Measurements from ENCODE around the gene PLXNA4.

The PLXNA4 gene

DNA sequence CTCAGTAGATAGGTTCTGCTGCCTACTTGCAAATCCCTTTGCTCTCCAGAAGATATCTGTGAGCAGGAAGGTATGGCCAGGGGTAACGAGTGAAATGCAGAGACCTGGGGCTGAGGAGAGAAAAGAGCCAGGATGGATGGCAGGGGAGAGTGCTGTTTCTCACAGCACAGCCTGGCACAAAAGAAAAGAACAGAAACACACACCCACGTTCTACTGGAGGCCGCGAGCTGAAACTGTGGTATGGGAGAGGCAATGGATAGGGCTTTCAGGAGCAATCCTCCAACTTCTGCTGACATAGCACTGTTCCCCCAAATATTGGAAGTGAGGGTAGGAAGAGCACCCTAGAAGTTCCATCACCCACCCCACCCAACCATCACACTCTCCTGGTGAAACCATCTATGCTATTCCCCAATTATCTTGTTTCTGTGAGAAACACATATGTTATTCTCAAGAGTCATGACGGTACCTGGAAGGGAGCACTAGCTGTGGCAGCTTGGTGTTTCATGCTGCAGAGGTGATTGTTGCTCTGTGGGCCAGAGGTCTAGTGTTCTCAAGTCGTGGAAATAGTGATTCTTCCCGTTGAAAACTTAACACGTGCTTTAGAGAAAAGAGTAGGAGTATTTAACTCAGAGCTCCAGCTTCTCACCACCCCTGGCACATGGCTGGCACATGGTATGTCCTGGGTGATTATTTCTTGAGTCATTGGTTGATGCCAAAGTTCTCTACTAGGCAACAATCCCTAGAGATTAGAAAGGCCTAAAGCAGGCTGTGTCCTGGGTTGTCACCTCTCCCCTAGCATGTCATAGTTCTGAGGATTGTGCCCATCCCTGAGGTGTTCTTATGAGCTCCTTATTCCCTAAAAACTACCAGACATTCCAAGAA is 198.3 kb downstream of the PLXNA4 start:
- no peak for DNase-seq

DNA sequence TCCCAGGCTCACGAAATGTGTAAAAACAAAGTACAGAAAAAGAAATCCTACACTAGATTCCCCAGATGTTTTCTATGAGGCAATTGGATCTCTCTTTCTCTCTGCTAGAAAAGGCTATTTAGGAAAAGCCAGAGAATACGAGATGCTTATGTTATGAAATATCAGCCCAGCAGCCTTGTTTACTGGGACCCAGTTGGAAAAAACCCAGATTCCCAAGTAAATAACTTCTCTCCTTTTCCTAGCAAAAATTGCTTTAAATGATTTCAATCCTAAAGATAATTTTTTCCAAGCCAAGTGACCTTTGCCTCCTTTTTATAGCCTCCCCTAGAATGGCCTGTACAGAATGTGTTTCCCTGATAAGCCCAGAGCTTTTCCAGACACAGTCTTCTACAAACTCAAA is 199.3 kb downstream of the PLXNA4 start:
- no peak for DNase-seq

DNA sequence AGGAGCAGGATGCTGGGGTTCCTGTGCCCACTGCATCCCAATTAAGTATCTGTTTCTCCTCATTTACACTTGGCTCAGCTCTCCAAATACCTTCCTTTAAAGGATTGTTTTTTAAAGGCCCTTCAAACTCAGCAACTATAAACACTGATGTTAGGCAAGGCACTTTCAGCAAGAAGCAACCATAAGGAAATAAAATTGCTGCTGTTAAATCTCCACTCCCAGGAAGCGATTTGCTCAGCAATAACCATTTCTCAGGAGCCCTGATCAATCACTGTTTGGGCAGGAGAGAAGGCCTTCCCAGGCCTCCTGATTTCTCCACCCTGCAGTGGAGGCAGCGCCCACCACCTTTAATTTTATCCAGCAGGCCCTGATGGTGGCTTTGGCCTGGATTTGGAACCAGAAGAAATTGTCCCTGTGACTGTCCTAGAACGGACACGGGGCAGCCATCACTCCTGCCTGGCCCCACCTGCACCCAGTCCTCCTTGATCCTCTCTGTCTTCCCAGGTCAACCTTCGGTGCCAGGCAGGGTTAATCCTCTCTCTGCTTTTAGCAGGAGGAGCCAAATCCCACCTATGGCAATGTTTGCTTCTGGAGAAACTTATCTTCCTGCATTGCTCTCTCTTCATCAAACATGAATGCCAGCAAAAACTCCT is 199.8 kb downstream of the PLXNA4 start:
- no peak for DNase-seq

DNA sequence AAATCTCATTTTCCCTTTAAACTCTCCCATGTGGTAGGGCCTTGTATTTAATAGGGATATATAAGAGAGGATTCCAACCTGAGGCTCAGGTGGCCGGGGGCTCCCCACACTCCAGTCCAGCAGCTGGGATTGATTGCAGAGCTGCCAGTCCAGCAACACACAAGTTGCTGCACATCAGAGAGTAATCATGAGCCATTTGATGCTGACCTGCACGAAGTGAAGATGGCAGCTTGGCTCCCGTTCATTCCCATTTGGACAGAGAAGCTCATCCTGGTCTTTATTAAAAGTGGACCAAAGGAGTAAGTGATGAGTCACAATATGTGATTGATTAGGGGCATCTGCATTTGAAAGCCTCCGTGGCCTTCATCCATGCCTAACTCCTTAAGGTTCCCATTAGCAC is 202.4 kb downstream of the PLXNA4 start:
- DNase-seq, result no peak

DNA sequence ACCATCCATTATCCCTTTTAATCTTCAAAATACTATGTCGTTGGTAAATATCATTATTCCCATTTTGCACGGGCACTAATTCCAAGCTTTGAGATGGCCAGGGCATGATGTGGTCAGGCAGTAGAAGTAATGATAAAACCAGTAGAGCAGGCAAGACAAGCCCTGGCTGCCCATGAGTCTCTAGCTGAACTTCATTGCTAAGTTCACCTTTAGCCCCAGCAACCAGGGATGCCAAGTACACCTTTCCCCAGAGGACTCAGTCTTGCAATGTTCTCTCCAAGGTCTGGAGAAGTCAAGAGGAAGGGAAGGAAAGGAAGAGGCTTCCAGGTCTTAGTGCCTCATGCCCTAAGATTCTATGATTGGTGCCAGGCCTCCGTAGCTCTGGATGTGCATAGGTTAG is 203.2 kb downstream of the PLXNA4 start:
- no peak for DNase-seq

DNA sequence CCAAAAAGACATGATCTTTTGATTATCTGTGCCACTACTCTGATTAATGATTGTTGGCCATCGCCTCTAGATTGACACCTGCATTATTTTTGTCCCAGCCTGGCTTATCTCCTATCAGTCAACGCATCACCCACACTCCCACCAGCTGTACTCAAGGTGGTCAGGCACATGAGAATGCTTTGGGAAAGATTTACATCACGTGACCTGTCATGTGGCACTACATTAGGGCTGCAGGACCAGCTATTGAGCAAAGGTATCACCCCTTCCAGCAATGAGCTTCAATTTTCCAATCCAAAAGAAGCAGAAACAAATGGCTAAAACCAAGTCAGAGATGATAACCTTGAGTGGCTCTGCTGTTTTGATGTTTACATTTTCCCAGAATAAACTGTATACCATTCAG is 204.3 kb downstream of the PLXNA4 start:
- DNase-seq, result no peak

DNA sequence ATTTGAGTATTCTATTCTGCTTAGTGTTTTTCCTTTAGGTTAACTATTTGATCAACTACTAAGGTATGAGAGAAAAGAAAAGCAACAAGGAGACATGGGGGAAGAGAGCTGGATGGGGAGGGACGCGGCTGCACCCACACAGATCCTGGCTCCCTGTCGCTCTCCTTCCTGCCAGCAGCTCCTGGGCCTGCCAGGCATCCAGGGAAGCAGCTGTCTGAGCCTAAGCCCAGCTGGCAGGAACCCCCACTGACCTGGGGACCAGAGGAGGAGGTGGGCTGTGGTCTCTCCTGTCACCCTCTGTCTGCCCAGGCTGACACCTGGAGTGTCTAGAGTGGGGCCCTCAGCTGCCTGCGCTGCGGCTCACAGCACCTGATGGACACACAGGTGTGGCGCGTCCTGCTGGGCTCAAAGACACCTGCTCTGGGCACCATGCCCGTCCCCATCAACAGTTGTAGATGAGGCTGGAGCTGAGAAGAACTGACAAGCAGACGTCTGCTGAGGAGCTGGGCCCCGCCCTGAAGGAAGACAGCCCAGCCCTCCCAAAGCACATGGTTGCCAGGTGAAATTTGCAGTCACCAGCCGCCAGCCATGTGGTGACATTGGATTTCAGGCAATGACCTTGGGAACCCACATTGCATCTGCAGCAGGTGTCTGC is 207.9 kb downstream of the PLXNA4 start:
- DNase-seq, result no peak

DNA sequence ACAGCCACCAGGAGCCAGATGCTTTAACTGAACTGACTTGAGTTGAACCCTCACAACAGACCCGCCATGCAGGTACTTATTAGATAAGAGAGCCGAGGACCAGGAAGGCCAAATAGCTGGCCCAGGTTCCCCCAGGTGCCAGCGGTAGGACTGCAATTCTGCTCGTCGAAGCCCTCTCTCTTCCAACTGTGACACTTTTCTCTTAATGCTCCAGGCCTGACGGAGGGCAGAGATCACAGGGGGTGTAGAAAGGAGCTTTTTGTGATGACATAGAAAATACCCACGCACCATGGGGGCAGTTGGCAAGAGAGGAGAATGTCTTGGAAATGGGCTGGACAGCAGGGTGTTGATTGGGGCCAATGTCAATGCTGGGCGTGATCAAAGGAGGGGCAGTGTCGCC is 208.5 kb downstream of the PLXNA4 start:
- no peak for DNase-seq

DNA sequence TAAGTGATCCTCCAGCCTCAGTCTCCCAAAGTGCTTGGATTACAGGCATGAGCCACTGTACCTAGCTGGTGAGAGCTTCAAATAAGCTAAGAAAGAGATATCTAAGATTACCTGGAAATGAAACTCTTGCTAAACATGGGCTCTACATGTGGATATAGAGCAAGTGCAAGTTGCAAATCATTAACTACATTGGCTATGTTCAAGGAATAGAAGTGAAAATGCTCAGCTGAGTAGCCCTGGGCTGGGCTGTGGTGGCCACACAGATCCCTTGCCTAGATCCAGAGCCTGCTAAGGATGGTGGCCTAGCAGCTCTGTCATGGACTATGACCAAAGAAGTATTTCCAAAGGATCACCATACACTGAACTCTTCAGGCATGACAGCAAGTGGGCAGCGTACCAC is 209.3 kb downstream of the PLXNA4 start:
- no peak for DNase-seq

DNA sequence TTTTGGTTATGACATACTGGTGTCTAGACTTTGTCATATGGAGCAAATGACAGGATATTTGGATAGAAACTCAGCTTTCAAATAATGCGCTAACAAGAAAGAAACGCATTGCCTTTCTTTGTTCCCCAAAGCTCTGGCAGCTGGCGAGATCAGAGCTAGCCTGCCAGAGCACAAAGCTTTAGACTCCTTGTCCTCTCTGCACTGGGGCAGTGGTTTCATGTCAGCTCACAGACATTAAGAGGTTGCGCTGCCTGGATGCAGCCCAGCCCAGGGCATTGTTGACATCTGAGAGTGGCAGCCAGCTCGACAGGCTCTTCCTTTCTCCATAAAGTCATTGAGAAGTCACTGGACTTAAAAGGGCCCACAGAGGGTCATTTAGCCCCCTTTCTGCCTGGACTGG is 212.0 kb downstream of the PLXNA4 start:
- DNase-seq, result no peak

DNA sequence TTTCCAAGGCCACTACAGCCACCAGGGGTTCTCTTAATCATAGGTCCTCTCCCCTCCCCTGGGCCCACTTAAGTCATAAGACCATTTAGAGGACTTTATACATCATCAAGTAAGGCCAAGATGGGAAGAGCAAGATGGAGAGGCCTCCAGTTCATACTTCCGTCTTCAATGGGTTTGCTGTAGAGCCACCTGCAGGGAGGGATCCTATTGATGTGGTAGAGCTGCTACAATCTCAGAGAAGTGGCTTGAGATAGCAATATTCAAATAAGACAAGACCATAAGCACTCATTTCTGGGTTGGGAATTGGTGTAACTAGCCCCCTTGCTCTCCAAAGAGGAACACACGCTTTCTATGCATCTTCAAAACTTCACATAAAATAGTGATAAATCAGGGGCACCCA is 214.2 kb downstream of the PLXNA4 start:
- DNase-seq, result no peak

DNA sequence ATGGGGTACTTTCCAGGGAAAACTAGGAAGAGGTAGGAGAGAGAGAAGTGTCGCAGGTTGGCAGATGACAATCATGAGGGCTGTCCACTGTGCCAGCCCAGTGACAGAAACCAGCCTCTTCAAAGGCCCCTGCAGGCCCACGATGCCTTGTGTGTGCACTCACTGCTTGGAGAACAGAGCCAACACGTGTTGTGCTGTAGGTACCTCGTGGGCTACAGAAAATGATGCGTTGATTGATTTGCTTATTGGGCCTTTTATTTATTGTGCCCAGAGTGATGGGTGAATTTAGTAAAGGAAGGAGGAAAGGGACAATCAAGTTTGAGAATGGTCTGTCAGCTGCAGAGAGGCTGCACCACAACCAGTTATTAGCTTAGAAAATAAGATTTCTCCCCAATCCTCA is 215.1 kb downstream of the PLXNA4 start:
- no peak for DNase-seq

DNA sequence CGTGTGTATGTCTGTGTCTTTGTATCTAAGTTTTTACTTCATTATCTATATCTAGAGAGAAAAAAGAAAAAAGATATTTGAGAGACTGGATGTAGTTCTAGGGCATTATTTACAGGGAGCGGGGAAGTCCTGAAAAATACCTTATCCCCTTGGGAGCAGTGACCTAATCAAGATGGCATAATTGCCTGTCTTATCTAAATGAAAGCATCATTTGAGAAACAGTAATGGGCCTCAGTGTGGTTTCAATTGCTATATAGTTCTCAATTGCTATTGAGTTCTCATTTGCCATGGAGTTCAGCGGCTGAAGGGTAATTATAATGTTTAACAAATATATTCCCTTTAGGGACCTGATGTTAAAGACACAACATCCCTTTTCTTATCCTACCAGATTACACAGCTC is 216.5 kb downstream of the PLXNA4 start:
- no peak for DNase-seq

DNA sequence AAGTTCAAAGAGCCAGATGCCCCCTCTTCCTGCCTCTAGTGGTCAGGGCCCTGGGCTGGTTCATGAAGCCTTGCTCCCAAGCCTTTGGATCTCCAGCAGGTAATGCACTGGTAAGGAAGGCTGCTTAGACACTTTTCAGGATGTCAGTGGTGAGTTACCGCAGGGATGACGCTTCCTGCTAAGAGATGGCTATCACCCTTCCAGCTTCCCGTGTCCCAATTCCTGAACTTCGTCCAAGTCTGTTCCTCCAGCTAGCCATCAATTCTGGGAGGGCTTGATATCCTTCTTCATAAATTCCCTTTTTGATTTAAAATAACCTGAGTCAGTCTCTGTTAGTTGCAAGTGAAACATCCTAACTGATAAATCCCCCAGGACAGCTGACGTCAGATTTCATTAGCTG is 221.2 kb downstream of the PLXNA4 start:
- DNase-seq, result no peak

DNA sequence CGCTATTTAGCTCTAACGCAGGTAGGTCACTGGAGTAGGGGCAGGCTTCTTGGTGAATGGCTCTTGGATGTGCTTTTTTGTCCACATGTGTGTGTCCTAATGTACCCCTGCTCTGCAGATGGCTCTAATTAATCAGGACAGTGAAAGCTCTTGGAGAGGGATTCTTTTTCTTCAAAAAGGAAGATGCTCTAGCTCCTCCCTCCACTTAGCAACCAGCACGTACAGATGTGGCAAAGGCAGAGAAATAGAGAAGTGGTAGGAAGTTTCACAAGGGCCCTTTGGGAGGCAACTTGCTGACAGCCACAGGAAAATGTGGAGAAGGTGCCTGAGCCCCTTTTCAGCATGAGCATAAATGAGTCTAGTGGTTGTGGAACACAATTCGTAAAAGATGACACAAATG is 221.7 kb downstream of the PLXNA4 start:
- DNase-seq, result no peak

DNA sequence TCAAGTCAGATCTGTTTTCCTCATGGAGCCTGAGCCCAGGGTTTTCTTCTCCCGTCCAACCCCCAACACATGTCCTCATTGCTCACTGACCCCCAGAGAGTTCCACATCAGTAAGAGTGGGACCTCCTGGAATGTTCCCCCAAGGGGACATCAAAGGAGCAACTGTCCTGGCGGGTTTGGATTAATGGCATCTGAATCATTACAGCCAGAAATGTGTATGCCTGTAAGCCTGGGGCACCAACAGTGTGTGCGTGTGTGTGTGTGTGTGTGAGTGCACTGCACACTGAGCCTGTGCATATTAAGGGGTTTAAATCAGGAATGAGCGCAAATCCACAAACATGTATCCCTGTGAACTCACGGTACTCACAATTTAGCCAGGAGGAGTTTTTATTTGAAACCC is 222.3 kb downstream of the PLXNA4 start:
- no peak for DNase-seq

DNA sequence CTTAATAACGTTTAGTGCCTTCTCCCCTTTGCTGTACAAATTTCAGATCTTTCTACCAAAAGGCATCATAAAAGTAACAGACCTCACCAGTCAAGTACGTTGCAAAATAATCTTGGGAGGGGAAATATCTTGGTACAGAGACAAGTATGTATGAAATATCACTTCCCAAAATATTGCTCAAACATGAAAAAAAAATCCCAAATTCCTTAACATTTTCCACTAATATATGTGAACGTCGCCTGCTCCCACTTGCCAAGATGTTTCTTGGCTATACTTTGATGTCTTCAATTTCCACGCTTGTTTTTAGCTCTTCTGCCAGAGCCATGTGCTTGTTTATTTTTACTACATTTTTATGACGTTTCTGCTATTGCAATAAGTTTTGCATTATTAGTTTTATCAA is 223.5 kb downstream of the PLXNA4 start:
- no peak for DNase-seq

DNA sequence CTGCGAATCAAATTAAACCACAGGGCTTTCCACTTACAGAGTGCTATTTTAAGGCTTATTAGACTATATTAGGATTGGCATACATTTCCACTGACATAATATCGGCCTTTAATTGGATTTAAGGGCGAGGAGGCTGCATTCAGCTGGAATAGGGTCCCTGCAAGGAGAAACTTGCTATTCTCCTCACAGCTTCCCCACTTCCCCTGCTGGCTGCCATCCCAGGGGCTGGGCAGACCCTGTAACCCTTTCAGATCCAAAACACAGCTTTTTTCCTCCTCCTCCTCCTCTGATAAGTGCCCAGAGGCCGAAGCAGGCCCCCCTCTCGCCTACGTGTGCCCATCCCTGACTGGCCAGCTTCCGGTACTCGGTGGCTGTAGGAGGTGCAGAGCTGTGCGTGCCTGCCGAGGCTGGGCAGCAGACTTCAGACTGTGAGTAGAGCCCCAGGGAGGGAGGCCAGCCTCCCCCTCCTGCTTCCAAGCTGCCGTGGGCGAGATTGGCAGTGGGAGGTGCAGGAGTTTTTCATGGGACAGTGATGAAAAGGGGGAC is 224.2 kb downstream of the PLXNA4 start:
- no peak for DNase-seq

DNA sequence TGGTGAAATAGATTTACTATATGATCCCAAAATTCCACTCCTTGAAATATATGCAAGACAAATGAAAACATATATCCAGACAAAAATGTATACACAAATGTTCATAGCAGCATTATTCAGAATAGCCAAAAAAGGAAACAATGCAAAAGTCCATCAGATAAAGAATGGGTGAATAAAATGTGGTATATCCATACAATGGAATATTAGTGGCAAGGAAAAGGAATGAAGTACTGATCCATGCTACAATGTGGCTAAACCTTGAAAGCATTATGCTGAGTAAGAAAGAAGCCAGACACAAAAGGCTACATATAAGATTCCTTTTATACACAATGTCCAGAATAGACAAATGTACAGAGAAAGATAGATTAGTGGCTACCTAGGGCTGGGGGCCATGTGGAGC is 225.5 kb downstream of the PLXNA4 start:
- no peak for DNase-seq

DNA sequence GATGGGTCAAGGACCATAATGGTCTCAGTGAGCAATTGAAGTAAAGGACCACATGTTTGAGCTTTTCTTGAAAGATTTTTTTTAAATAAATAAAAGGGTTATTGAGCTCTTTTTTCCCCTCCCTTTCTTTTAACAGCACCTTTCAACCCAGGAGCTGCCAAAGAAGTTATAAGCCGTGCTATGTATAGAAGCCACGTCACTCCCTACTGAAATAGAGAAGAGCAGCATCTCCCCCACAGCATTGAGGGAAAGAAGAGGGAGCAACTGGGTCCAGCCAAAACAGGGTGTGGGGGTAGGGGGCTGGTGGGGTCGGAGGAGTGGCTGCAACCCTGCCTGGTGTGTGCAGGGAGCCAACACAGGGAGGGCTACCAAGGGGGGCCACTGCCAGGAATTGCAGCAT is 227.2 kb downstream of the PLXNA4 start:
- DNase-seq, result no peak

DNA sequence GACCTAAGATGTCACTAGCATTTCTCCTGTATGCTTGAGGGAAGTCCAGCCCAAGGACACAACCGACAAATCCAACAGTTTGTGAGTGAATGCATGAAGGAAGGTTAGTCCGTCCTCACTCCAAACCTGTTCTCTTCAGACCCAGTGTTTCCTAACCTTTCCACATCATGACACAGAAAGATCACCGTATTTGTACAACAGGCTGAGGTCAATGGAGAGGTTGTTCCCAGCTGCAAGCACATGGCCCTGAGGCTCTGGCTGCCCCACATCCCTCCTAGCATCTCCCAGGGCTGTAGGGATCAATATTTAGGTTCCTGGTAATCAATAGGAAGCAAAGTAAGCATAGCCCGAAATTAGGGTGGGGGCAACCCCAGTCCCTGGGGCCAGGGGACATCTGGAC is 227.9 kb downstream of the PLXNA4 start:
- no peak for DNase-seq

DNA sequence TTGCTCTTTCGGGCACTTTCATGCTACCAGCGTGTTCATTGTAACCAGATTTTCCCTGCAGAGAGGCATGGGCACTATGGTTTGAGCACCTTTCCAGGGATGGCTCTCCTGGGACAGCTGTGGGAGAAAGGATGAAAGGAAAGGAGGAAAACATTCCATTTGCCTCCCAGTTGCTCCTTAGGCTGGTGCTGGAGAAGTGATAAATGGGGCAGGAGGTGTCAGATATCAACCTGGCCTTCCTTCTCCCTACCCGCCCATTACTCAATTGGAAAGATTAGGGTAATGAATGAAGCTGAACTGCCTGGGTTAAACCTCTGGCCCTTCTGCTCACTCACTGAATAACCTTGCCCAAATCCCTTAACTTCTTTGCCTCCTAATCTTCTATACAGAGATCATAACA is 228.4 kb downstream of the PLXNA4 start:
- DNase-seq, result no peak

DNA sequence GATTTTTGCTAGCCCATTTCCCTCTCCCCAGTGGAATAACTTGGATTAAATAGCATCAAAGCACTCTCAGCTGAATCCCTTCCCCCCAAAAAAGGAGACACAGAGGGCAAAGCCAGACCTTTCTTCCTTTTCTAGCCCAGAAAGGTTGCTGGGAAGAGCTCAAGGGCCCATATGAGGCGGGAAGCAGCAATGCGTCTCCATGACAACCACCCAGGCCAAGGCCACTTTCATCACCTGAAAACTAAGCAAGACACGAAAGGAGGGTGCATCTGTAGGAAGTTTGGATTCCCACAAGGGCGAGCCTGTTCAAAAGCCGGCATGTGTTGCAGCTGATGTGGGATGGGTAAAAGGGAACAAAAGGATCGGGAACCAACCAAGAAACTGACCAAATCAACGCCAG is 229.1 kb downstream of the PLXNA4 start:
- no peak for DNase-seq

DNA sequence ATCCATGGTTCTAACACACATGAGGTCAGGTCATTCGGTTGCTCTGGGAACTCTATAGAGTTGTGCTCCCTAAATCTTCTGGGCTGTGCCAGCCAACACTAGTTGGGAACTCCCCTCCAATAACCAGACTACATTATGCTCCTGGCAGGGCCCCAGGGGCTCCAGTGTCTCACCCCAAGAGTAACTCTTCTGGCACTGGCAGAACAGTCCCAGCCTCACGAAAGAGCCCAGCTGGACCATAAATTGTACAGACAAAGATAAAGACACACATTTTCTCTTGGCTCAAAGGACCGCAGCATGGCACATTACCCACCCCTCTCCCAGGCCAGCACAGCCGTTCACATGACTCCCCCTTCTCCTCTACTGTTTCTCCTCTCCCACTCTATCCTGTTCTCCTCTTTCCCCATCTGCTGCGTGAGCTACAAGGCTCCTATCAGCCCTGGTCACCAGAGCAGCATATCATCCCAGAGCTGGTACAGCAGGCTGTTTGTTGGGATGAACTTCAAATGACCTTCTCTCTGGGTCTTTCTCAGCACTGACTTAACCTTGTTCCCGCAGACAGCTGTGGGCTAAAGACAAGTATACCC is 230.6 kb downstream of the PLXNA4 start:
- no peak for DNase-seq
